OCI-LY7 (cell line): ENCODE measurements around the gene MRTFB. TPM values are rescaled to one million over a fixed set of nuclear protein-coding genes. Genes with fewer than 3 reads are reported as not detected.

Experiments used
- BruUV-seq: library from RNA; stranded (reverse); fragments of 400-500 nt; replicated peaks from 2 replicates; lab custom pipeline; 2021; lab: Mats Ljungman, UMichigan
- CTCF ChIA-PET: fragments of 300-600 bp; sonication (Branson Sonifier 250); formaldehyde crosslinking; loops from one replicate; lab custom pipeline; 2022; ENCODE audit warnings: antibody characterized with exemption; ENCODE audit not compliant: unreplicated experiment; lab: Charles Lee
- POLR2A ChIA-PET: fragments of 300-600 bp; sonication (Branson Sonifier 250); formaldehyde crosslinking; loops from one replicate; lab custom pipeline; 2022; ENCODE audit warnings: antibody characterized with exemption; lab: Charles Lee
- DNase-seq: peaks from one replicate; pipeline ENCODE4 v3.0.0-alpha.2; 2015; ENCODE audit warnings: low spot score
- H2AFZ ChIP-seq: fragments of 200-600 bp; sonication (generic), shearing (Covaris generic); 2 replicates; pipeline ENCODE4 v1.6.1; 2014; ENCODE audit warnings: mild to moderate bottlenecking, antibody characterized with exemption, low read length, moderate library complexity
- H3K27ac ChIP-seq: fragments of 200-600 bp; sonication (generic); 2 replicates; pipeline ENCODE4 v1.5.1; 2014; ENCODE audit warnings: mixed run types, low read depth, mild to moderate bottlenecking, moderate library complexity, low read length, inconsistent platforms; ENCODE audit not compliant: poor library complexity, severe bottlenecking
- H3K36me3 ChIP-seq: fragments of 200-600 bp; sonication (generic); 2 replicates; pipeline ENCODE4 v1.6.1; 2014; ENCODE audit warnings: mild to moderate bottlenecking, antibody characterized with exemption, low read length, moderate library complexity, mixed read lengths; ENCODE audit not compliant: insufficient read depth
- H3K4me1 ChIP-seq: fragments of 200-600 bp; sonication (generic); 2 replicates; pipeline ENCODE4 v1.5.1; 2014; ENCODE audit warnings: mild to moderate bottlenecking, low read length; ENCODE audit not compliant: insufficient read depth, poor library complexity, severe bottlenecking
- H3K4me2 ChIP-seq: fragments of 200-600 bp; sonication (generic); 2 replicates; pipeline ENCODE4 v1.6.1; 2014; ENCODE audit warnings: mild to moderate bottlenecking, low read length
- H3K4me3 ChIP-seq: fragments of 200-600 bp; sonication (generic); 2 replicates; pipeline ENCODE4 v1.5.1; 2014; ENCODE audit warnings: mild to moderate bottlenecking, low read depth, low read length; ENCODE audit not compliant: poor library complexity, severe bottlenecking
- H3K79me2 ChIP-seq: fragments of 200-600 bp; sonication (generic); 2 replicates; pipeline ENCODE4 v1.6.1; 2016; ENCODE audit warnings: low read depth, mild to moderate bottlenecking, low read length, moderate library complexity, mixed read lengths; ENCODE audit not compliant: insufficient read depth
- H3K9me2 ChIP-seq: fragments of 200-600 bp; sonication (generic); 2 replicates; pipeline ENCODE4 v1.6.1; 2016; ENCODE audit warnings: mild to moderate bottlenecking, low read length, mixed read lengths; ENCODE audit not compliant: insufficient read depth
- H3K9me3 ChIP-seq: fragments of 200-600 bp; sonication (generic); 2 replicates; pipeline ENCODE4 v1.6.1; 2014; ENCODE audit warnings: mild to moderate bottlenecking, mixed run types, low read length, mixed read lengths
- H4K20me1 ChIP-seq: fragments of 200-600 bp; sonication (generic); 2 replicates; pipeline ENCODE4 v1.6.1; 2014; ENCODE audit warnings: mild to moderate bottlenecking, antibody characterized with exemption, low read length, moderate library complexity, mixed read lengths; ENCODE audit not compliant: insufficient read depth
- CTCF ChIP-seq: fragments of 200-600 bp; sonication (generic); conservative IDR thresholded peaks from 2 replicates; pipeline ENCODE4 v1.5.1; 2014; ENCODE audit warnings: mild to moderate bottlenecking, antibody characterized with exemption, low read length, moderate library complexity, mixed read lengths
- EZH2phosphoT487 ChIP-seq: fragments of 200-600 bp; sonication (generic); IDR thresholded peaks from 2 replicates; pipeline ENCODE4 v1.6.1; 2018; ENCODE audit warnings: low read depth, borderline replicate concordance, mild to moderate bottlenecking, mixed run types, antibody characterized with exemption, low read length, moderate library complexity, mixed read lengths
- intact Hi-C: fragments of 100-400 bp; cut with micrococcal nuclease; formaldehyde crosslinking; loops from one replicate; pipeline ENCODE4 v1.10.0; 2022; ENCODE audit not compliant: unreplicated experiment
- total RNA-seq, 2 experiments: library from RNA; depleted of rRNA in 1 of 2; stranded (reverse); fragments of >200 nt in 1 of 2; shearing (Covaris generic) in 1 of 2; gene quantifications; 2 replicates each; pipeline ENCODE4 v1.2.3, GENCODE V29; 2014 to 2022

Gene MRTFB
- total RNA-seq, 2 experiments from 2014 or later = 8.5 to 21.4 TPM

DNA sequence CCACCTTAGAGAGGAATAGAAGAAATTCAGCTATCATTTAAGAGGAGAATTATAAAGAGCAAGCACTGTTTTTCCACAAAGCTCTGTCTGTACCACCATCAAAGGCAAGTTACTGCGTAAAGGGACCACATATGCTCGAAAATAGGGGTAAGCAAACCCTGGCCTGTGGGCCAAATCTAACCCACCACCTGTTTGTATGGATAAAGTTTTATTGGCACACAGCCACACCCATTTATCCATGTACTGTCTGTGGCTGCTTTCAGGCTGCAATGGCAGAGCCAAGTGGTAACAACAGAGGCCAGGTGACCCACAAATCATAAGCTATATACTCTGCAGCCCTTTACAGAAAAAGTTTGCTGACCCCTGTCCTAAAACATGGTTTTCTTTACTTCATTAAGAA is 180.3 kb downstream of the MRTFB start:
- TF ChIP-seq CTCF (no peak), EZH2phosphoT487 (no peak)
- H3K4me3 ChIP-seq = no peak overlapping the region
- H3K36me3 ChIP-seq = peaks cover 16% of the 10 kb centered on the region
- H4K20me1 ChIP-seq = no peaks in the 10 kb centered on the region
- H3K4me1 ChIP-seq = no peaks in the 10 kb centered on the region
- no TSS peak for BruUV-seq
- intact Hi-C loops = loop anchor here (2.0 kb wide), 1 partner anchor 37 kb away; no protein-coding TSS in a partner anchor
- POLR2A ChIA-PET = interaction anchor here (0.6 to 0.8 kb wide), 3 partner anchors 11 to 218 kb away, joined by 3 to 7 read pairs (median 3); no protein-coding TSS in a partner anchor
- no peak for DNase-seq
- no peaks in the 10 kb centered on the region for H3K79me2 ChIP-seq
- no peak overlapping the region for H2AFZ ChIP-seq
- CTCF ChIA-PET = no interaction called here
- H3K27ac ChIP-seq = no peak overlapping the region
- H3K9me2 ChIP-seq = no peaks in the 10 kb centered on the region
- H3K4me2 ChIP-seq = no peak overlapping the region
- no peaks in the 10 kb centered on the region for H3K9me3 ChIP-seq

- Histone ChIP-seq H3K79me2 (no peaks in the 10 kb centered on the region), H2AFZ (no peak overlapping the region), H3K4me1 (no peaks in the 10 kb centered on the region), H3K27ac (no peak overlapping the region), H3K36me3 (peaks cover 14% of the 10 kb centered on the region), H3K9me2 (no peaks in the 10 kb centered on the region), H3K4me2 (no peak overlapping the region), H3K4me3 (no peak overlapping the region), H3K9me3 (no peaks in the 10 kb centered on the region), H4K20me1 (no peaks in the 10 kb centered on the region)
- no TSS peak for BruUV-seq
- POLR2A ChIA-PET = no interaction called here
- DNase-seq = no peak
- intact Hi-C loops = no loop called here
- CTCF ChIA-PET = no interaction called here
- no peak for TF ChIP-seq EZH2phosphoT487
- TF ChIP-seq CTCF = no peak
Observed at GRCh38 chr16:14252860-14253259, 181.7 kb downstream of the MRTFB start.

GRCh38 chr16:14263011-14263410 is 191.9 kb downstream of the MRTFB start:
- H3K4me3 ChIP-seq = no peak overlapping the region
- no peaks in the 10 kb centered on the region for H3K79me2 ChIP-seq
- no TSS peak for BruUV-seq
- no peaks in the 10 kb centered on the region for H3K4me1 ChIP-seq
- CTCF ChIA-PET = no interaction called here
- POLR2A ChIA-PET = interaction anchor here (1.2 kb wide), 1 partner anchor 17 kb away, joined by 4 read pairs; no protein-coding TSS in a partner anchor
- intact Hi-C loops = no loop called here
- no peaks in the 10 kb centered on the region for H4K20me1 ChIP-seq
- no peak overlapping the region for H3K4me2 ChIP-seq
- no peak overlapping the region for H2AFZ ChIP-seq
- no peaks in the 10 kb centered on the region for H3K9me2 ChIP-seq
- no peak for TF ChIP-seq EZH2phosphoT487
- TF ChIP-seq CTCF = no peak
- H3K9me3 ChIP-seq = no peaks in the 10 kb centered on the region
- no peak for DNase-seq
- peaks cover 20% of the 10 kb centered on the region for H3K36me3 ChIP-seq
- no peak overlapping the region for H3K27ac ChIP-seq
